Sigmoid colon (tissue), 7 donors: ENCODE results near the gene DNAAF1. TPM values are rescaled to one million over a fixed set of nuclear protein-coding genes. Genes with fewer than 3 reads are reported as not detected.

Experiments used
- DNase-seq: peaks from one replicate; pipeline ENCODE4 v3.0.0-alpha.2; 2019
- H3K27ac ChIP-seq, 4 donors: fragments of 200-600 bp; sonication (generic); one replicate each; pipeline ENCODE4 v1.5.1; 2016 to 2019; ENCODE audit warnings: mild to moderate bottlenecking in 1 of 4
- H3K27me3 ChIP-seq, 3 donors: fragments of 200-600 bp; sonication (generic); one replicate each; pipeline ENCODE4 v1.5.1; 2019; ENCODE audit warnings: mild to moderate bottlenecking in 1 of 3
- H3K36me3 ChIP-seq, 4 donors: fragments of 200-600 bp; sonication (generic); one replicate each; pipeline ENCODE4 v1.5.1; 2016 to 2019
- H3K4me1 ChIP-seq, 4 donors: fragments of 200-600 bp; sonication (generic); one replicate each; pipeline ENCODE4 v1.5.1; 2017 to 2019
- H3K4me3 ChIP-seq, 4 donors: fragments of 200-600 bp; sonication (generic); one replicate each; pipeline ENCODE4 v1.5.1; 2017 to 2019; ENCODE audit warnings: mild to moderate bottlenecking in 2 of 4, moderate library complexity in 1 of 4
- H3K9me3 ChIP-seq, 4 donors: fragments of 200-600 bp in 3 of 4; sonication (generic) in 3 of 4; one replicate each; pipeline versions ENCODE4 v1.5.1 to v1.6.1; 2013 to 2019
- EP300 ChIP-seq, 4 donors: sonication (generic); formaldehyde crosslinking; IDR thresholded peaks; one replicate each; pipeline ENCODE4 v1.6.1; 2017; ENCODE audit warnings: antibody characterized with exemption in 4 of 4
- POLR2A ChIP-seq, 2 donors: fragments of 450-650 bp; IDR thresholded peaks; one replicate each; pipeline ENCODE4 v1.6.1; 2016; ENCODE audit warnings: antibody characterized with exemption in 2 of 2, mild to moderate bottlenecking in 2 of 2, moderate library complexity in 2 of 2
- POLR2AphosphoS5 ChIP-seq, 4 donors: sonication (generic); formaldehyde crosslinking; IDR thresholded peaks; one replicate each; pipeline ENCODE4 v1.6.1; 2017; ENCODE audit warnings: antibody characterized with exemption in 4 of 4
- WGBS, 2 donors: extraction: QIAGEN DNeasy Blood & Tissue Kit; methylation state at CpG; one replicate each; pipeline ENCODE4 v1.1.7; 2013; 5-methylcytosine and 5-hydroxymethylcytosine counted together
- intact Hi-C: fragments of 100-400 bp; cut with DNase I; formaldehyde crosslinking; loops from one replicate; pipeline ENCODE4 v1.15.1; 2023
- polyA plus RNA-seq, 3 donors: library from polyadenylated mRNA; stranded (reverse); fragments of 200-250 nt; gene quantifications; one replicate each; pipeline ENCODE4 v1.2.3, GENCODE V29; 2013
- total RNA-seq, 4 donors: library from RNA; depleted of rRNA; stranded (reverse); fragments of >200 nt; gene quantifications; one replicate each; pipeline ENCODE4 v1.1.0, GENCODE V29; 2016
- TF ChIP-seq, protein P1 (sequence below), 4 experiments: fragments of 450-650 bp in 3 of 4; fragments of 200-600 bp in 1 of 4; IDR thresholded peaks; one replicate each; pipeline ENCODE4 v1.5.1; 2016 to 2019; ENCODE audit warnings: antibody characterized with exemption in 4 of 4, mild to moderate bottlenecking in 3 of 4, moderate library complexity in 2 of 4
- donor health status: healthy with polysubstance abuse.
- donor health status: Bipolar disorder and iron deficiency.
- donor health status: healthy.

DNAAF1 gene
- total and polyA plus RNA-seq, 7 donors, result 0.15 to 0.36 TPM; not detected in 5

DNA sequence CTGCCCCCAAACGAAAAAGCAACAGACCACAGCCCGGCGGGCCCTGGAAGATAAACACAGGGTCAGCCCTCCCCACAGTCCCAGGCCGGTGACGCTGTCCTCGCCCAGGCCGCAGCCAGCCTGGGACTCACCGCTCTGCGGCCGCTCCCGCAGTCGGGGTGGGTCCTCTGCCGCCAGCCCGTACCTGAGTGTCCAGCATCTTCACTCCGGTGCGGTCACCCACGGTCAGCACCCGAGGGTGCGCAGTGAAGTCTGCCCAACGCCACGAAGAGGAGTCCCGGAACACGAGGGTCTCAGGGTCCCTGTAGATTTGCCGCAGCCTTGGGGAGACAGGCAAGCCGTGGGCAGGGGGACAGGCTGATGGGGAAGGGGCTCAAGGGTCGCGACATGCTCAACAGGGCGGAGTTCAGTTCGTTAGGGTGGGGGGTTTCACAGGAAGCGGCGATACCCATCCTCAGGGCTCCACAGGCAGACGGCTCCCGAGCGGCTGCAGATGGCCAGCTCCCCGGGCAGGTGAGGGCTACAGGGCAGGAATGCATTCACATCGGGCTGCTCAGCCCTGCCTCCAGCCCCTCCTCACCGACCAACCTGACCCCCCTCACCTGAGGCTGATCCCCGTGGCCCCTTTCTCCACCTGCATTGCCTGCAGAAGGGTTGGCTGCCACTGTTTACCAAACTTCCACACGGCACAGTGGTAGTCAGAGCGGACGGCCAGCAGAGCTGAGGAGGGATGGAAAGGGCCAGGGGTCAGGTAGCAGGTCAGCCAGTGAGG lies 36.2 kb downstream of the DNAAF1 start:
- Histone ChIP-seq H3K27ac (no peak overlapping the region), H3K36me3 (peaks cover 5 to 63% (median 42%) of the 10 kb centered on the region in 4 donors), H3K27me3 (no peaks in the 10 kb centered on the region), H3K4me3 (no peak overlapping the region), H3K4me1 (peaks cover 0 to 36% (median 34%) of the 10 kb centered on the region in 4 donors), H3K9me3 (no peaks in the 10 kb centered on the region)
- 94 to 95% methylated on average over 41 of the region's 41 CpGs for WGBS, 2 donors
- TF ChIP-seq POLR2AphosphoS5 (IDR thresholded peaks at IDR 0.05) (no peak), EP300 (IDR thresholded peaks at IDR 0.05) (no peak), POLR2A (IDR thresholded peaks at IDR 0.05) (no peak)
- TF ChIP-seq, protein P1, sequence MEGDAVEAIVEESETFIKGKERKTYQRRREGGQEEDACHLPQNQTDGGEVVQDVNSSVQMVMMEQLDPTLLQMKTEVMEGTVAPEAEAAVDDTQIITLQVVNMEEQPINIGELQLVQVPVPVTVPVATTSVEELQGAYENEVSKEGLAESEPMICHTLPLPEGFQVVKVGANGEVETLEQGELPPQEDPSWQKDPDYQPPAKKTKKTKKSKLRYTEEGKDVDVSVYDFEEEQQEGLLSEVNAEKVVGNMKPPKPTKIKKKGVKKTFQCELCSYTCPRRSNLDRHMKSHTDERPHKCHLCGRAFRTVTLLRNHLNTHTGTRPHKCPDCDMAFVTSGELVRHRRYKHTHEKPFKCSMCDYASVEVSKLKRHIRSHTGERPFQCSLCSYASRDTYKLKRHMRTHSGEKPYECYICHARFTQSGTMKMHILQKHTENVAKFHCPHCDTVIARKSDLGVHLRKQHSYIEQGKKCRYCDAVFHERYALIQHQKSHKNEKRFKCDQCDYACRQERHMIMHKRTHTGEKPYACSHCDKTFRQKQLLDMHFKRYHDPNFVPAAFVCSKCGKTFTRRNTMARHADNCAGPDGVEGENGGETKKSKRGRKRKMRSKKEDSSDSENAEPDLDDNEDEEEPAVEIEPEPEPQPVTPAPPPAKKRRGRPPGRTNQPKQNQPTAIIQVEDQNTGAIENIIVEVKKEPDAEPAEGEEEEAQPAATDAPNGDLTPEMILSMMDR (IDR thresholded peaks at IDR 0.05), result no peak
- no peak for DNase-seq
- intact Hi-C loops, result loop anchor here (10.0 kb wide), 3 partner anchors 303 to 433 kb away; partner anchors contain the start of gene COTL1

GRCh38 chr16:84182104-84182503 lies 37.0 kb downstream of the DNAAF1 start:
- 96 to 97% methylated on average over 18 of the region's 18 CpGs for WGBS, 2 donors
- H3K4me1 ChIP-seq, result peaks cover 0 to 31% (median 27%) of the 10 kb centered on the region in 4 donors
- no peak overlapping the region for H3K27ac ChIP-seq
- TF ChIP-seq POLR2A (IDR thresholded peaks at IDR 0.05) (no peak), EP300 (IDR thresholded peaks at IDR 0.05) (no peak), POLR2AphosphoS5 (IDR thresholded peaks at IDR 0.05) (no peak)
- TF ChIP-seq, protein P1 (IDR thresholded peaks at IDR 0.05), result no peak
- H3K9me3 ChIP-seq, result no peaks in the 10 kb centered on the region
- H3K36me3 ChIP-seq, result peaks cover 5 to 63% (median 42%) of the 10 kb centered on the region in 4 donors
- intact Hi-C loops, result loop anchor here (10.0 kb wide), 3 partner anchors 303 to 433 kb away; partner anchors contain the start of gene COTL1
- H3K4me3 ChIP-seq, result no peak overlapping the region
- H3K27me3 ChIP-seq, result no peaks in the 10 kb centered on the region
- no peak for DNase-seq

GRCh38 chr16:84182680-84183571 lies 37.8 kb downstream of the DNAAF1 start:
- no peak for TF ChIP-seq EP300 (IDR thresholded peaks at IDR 0.05)
- no peak for TF ChIP-seq POLR2A (IDR thresholded peaks at IDR 0.05)
- no peak for TF ChIP-seq POLR2AphosphoS5 (IDR thresholded peaks at IDR 0.05)
- TF ChIP-seq, protein P1 (IDR thresholded peaks at IDR 0.05), result no peak
- DNase-seq, result no peak
- H3K4me3 ChIP-seq, result no peak overlapping the region
- H3K9me3 ChIP-seq, result no peaks in the 10 kb centered on the region
- H3K27ac ChIP-seq, result no peak overlapping the region
- H3K36me3 ChIP-seq, result peaks cover 5 to 63% (median 42%) of the 10 kb centered on the region in 4 donors
- H3K4me1 ChIP-seq, result peaks cover 0 to 25% (median 18%) of the 10 kb centered on the region in 4 donors
- no peaks in the 10 kb centered on the region for H3K27me3 ChIP-seq
- 95 to 97% methylated on average over 26 of the region's 26 CpGs for WGBS, 2 donors
- intact Hi-C loops, result loop anchor here (10.0 kb wide), 3 partner anchors 302 to 432 kb away; partner anchors contain the start of gene COTL1

DNA sequence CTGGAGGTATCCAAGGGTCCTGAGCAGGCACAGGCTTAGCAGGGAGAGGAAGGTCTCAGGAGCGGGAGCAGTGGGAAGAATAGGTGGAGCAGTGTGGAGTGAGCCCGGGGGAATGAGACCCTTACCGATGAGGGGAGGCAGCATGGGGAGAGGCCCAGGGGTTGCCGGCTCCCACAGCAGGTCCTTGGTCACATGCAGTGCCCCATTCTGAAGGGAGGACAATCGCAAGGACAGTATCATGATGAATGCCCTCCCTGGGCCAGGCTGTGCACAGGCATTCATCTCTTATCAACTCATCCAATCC lies 38.4 kb downstream of the DNAAF1 start:
- Histone ChIP-seq H3K27ac (no peak overlapping the region), H3K27me3 (no peaks in the 10 kb centered on the region), H3K4me1 (peaks cover 0 to 23% (median 13%) of the 10 kb centered on the region in 4 donors), H3K9me3 (no peaks in the 10 kb centered on the region), H3K4me3 (no peak overlapping the region), H3K36me3 (peaks cover 4 to 61% (median 42%) of the 10 kb centered on the region in 4 donors)
- intact Hi-C loops, result loop anchor here (10.0 kb wide), 3 partner anchors 301 to 431 kb away; partner anchors contain the start of gene COTL1
- no peak for TF ChIP-seq POLR2AphosphoS5 (IDR thresholded peaks at IDR 0.05)
- TF ChIP-seq, protein P1 (IDR thresholded peaks at IDR 0.05), result no peak
- TF ChIP-seq EP300 (IDR thresholded peaks at IDR 0.05), result no peak
- no peak for TF ChIP-seq POLR2A (IDR thresholded peaks at IDR 0.05)
- DNase-seq, result no peak
- WGBS, 2 donors, result 94 to 95% methylated on average over 5 of the region's 5 CpGs
